GM12875 (cell line): ENCODE measurements around the gene PGAM2.

ENCODE experiments used
- H3K4me3 ChIP-seq: one replicate; pipeline ENCODE4 v1.5.1; 2011; ENCODE audit warnings: low read depth, low read length, control low read depth
- CTCF ChIP-seq: IDR thresholded peaks from 2 replicates; pipeline ENCODE4 v1.5.1; 2011; ENCODE audit warnings: low read depth, mild to moderate bottlenecking, control low read depth, inconsistent platforms, low read length, moderate library complexity, borderline replicate concordance; ENCODE audit not compliant: insufficient read depth

The PGAM2 gene

GRCh38 chr7:44101303-44101965, 36.1 kb upstream of the PGAM2 start:
- H3K4me3 ChIP-seq, result no peak overlapping the region
- no peak for TF ChIP-seq CTCF

- no peak for TF ChIP-seq CTCF
- H3K4me3 ChIP-seq, result no peak overlapping the region
Observed at GRCh38 chr7:44100458-44101302, 35.3 kb upstream of the PGAM2 start.

GRCh38 chr7:44099669-44100068, 34.3 kb upstream of the PGAM2 start:
- no peak overlapping the region for H3K4me3 ChIP-seq
- no peak for TF ChIP-seq CTCF

- no peak overlapping the region for H3K4me3 ChIP-seq
- TF ChIP-seq CTCF, result no peak
Observed at GRCh38 chr7:44098092-44099068, 33.0 kb upstream of the PGAM2 start.

GRCh38 chr7:44097064-44097932, 31.9 kb upstream of the PGAM2 start:
- H3K4me3 ChIP-seq, result no peak overlapping the region
- TF ChIP-seq CTCF, result no peak

GRCh38 chr7:44096326-44096881, 31.0 kb upstream of the PGAM2 start:
- H3K4me3 ChIP-seq, result no peak overlapping the region
- no peak for TF ChIP-seq CTCF
